Endothelial cell of umbilical vein (primary cell): ENCODE results near the gene OR8G1.

Experiments used
- EZH2 ChIP-seq: IDR thresholded peaks from 2 replicates; pipeline ENCODE4 v1.6.1; 2012; ENCODE audit warnings: borderline replicate concordance, low read depth, mild to moderate bottlenecking, moderate library complexity, low read length, inconsistent platforms; ENCODE audit not compliant: severe bottlenecking
- JUN ChIP-seq: IDR thresholded peaks from 2 replicates; pipeline ENCODE4 v1.6.1; 2011; ENCODE audit warnings: borderline replicate concordance, low read depth; ENCODE audit not compliant: insufficient read length, insufficient read depth
- POLR2A ChIP-seq: IDR thresholded peaks from 2 replicates; pipeline ENCODE4 v1.6.1; 2012; ENCODE audit warnings: low read depth, mild to moderate bottlenecking, control low read depth, low read length
- POLR2AphosphoS5 ChIP-seq: IDR thresholded peaks from 2 replicates; pipeline ENCODE4 v1.6.1; 2012; ENCODE audit warnings: low read depth, mild to moderate bottlenecking, control low read depth, low read length, moderate library complexity; ENCODE audit not compliant: insufficient read depth
- TF ChIP-seq, protein P1 (sequence below), 2 donors: IDR thresholded peaks; 1 replicate in 1 of 2; 2 replicates in 1 of 2; pipeline ENCODE4 v1.5.1; 2011; ENCODE audit warnings: low read length in 2 of 2, mild to moderate bottlenecking in 2 of 2, moderate library complexity in 2 of 2, control low read depth in 1 of 2, inconsistent platforms in 1 of 2, low read depth in 1 of 2; ENCODE audit not compliant: insufficient read depth in 1 of 2; ENCODE audit errors: extremely low read depth in 1 of 2

DNA sequence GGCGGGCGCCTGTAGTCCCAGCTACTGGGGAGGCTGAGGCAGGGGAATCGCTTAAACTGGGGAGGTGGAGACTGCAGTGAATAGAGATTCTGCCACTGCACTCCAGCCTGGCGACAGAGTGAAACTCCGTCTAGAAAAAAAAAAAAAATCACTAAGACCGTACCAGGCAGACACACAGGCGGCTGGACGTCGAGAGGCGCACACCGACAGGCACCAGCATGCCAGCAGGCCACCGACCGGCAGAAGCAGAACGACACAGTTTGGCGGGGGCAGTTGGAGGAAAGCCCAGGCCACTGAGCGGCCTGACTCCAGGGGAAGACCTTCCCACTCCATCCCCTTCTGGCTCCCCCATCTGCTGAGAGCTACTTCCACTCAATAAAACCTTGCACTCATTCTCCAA, 40.2 kb upstream of the OR8G1 start:
- TF ChIP-seq, protein P1, sequence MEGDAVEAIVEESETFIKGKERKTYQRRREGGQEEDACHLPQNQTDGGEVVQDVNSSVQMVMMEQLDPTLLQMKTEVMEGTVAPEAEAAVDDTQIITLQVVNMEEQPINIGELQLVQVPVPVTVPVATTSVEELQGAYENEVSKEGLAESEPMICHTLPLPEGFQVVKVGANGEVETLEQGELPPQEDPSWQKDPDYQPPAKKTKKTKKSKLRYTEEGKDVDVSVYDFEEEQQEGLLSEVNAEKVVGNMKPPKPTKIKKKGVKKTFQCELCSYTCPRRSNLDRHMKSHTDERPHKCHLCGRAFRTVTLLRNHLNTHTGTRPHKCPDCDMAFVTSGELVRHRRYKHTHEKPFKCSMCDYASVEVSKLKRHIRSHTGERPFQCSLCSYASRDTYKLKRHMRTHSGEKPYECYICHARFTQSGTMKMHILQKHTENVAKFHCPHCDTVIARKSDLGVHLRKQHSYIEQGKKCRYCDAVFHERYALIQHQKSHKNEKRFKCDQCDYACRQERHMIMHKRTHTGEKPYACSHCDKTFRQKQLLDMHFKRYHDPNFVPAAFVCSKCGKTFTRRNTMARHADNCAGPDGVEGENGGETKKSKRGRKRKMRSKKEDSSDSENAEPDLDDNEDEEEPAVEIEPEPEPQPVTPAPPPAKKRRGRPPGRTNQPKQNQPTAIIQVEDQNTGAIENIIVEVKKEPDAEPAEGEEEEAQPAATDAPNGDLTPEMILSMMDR (IDR thresholded peaks at IDR 0.05; ENCODE audit: extremely low read depth in 1 of 2, insufficient read depth in 1 of 2, low read depth in 1 of 2, low read length in 2 of 2), result no peak
- TF ChIP-seq EZH2 (no peak), JUN (no peak), POLR2A (no peak), POLR2AphosphoS5 (no peak)
